Thoracic aorta (tissue), 2 donors: ENCODE measurements around the gene EPN1. TPM values are rescaled to one million over a fixed set of nuclear protein-coding genes. Genes with fewer than 3 reads are reported as not detected.

Experiments used
- ATAC-seq: fragments of 150-250 bp; one replicate; pipeline ENCODE4 v1.8.0; 2017; ENCODE audit warnings: low read depth; ENCODE audit not compliant: insufficient number of reproducible peaks, low FRiP score
- DNase-seq: peaks from one replicate; pipeline ENCODE4 v3.0.0-alpha.2; 2020; ENCODE audit warnings: low spot score
- H3K27ac ChIP-seq, 2 donors: fragments of 200-600 bp; sonication (generic); 1 replicate in 1 of 2; 2 replicates in 1 of 2; pipeline ENCODE4 v1.5.1; 2016; ENCODE audit warnings: mild to moderate bottlenecking in 2 of 2, moderate library complexity in 2 of 2
- H3K27me3 ChIP-seq: fragments of 200-600 bp; sonication (generic); replicated peaks from 2 replicates; pipeline ENCODE4 v1.6.0; 2016; ENCODE audit warnings: mild to moderate bottlenecking; ENCODE audit not compliant: insufficient read depth
- H3K36me3 ChIP-seq: fragments of 200-600 bp; sonication (generic); one replicate; pipeline ENCODE4 v1.5.1; 2016
- H3K4me1 ChIP-seq, 2 donors: fragments of 200-600 bp; sonication (generic); 1 replicate in 1 of 2; 2 replicates in 1 of 2; pipeline versions ENCODE4 v1.5.1 to v1.6.0; 2016; ENCODE audit warnings: low read depth in 2 of 2, mild to moderate bottlenecking in 1 of 2; ENCODE audit not compliant: control insufficient read depth in 1 of 2
- H3K4me3 ChIP-seq: fragments of 200-600 bp; sonication (generic); 2 replicates; pipeline ENCODE4 v1.5.1; 2016; ENCODE audit warnings: mild to moderate bottlenecking
- H3K9me3 ChIP-seq: fragments of 200-600 bp; sonication (generic); 2 replicates; pipeline ENCODE4 v1.5.1; 2016
- CTCF ChIP-seq: fragments of 200-600 bp; sonication (generic); IDR thresholded peaks from one replicate; pipeline ENCODE4 v1.5.1; 2019; ENCODE audit warnings: antibody characterized with exemption
- total RNA-seq, 2 donors: library from RNA; depleted of rRNA; stranded (reverse); fragments of >200 nt; gene quantifications; one replicate each; pipeline versions ENCODE4 v1.1.0 to v1.2.3, GENCODE V29; 2016

EPN1 gene
- total RNA-seq, 2 donors from 2014 or later, result 91.3 to 93.5 TPM

GRCh38 chr19:55640577-55641425 is 34.2 kb upstream of the EPN1 start, which contains the start of gene ZNF580:
Gene ZNF580 (plus strand): TSS chr19:55641002. CDS start chr19:55642509, 1,507 bp downstream.
- Histone ChIP-seq H3K27me3 (no peaks in the 10 kb centered on the region), H3K9me3 (no peaks in the 10 kb centered on the region), H3K4me3 (peak within 1 kb of the TSS; percentile 96), H3K4me1 (peaks cover 62 to 69% of the 10 kb centered on the region in 2 donors), H3K36me3 (peaks cover 10% of the 10 kb centered on the region), H3K27ac (peak within 1 kb of the TSS; percentile 89 to 92)
- peak; percentile 25 for ATAC-seq
- TF ChIP-seq CTCF, result no peak
- DNase-seq, result no peak

DNA sequence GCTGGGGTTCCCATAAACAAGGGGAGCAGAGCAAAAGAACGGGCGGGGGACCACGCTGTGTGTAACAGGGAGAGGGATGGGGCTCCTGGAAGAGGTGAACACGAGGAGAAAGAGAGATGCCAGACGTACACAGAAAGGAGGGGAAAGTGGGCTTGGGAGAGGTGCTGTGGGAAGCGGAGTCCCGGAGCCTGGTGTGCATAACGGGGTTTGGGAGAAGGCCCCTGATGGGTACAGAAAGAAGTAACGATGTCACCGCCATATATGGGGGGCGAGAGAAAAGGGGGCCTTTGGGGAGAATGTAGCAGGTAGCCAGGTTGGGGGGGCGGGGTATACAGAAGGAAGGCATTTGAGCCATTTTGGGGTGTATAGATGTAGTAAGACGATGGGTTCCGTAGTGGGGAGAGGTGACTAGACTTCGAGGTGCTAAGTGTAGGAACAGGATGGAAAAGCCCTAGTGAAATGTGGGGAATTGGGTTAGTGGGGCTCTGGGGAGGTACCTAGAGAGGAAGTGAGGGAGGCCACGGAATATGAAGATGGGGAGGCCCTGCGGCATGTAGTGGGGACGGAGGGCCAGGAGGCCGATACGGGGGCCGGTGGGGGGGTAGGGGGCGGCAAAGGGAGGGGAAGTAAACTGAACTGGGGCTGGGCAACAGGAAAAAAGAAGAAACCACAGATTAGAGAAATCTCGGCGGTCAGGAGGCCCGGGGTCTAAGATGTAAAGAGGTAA is 33.4 kb upstream of the EPN1 start:
- ATAC-seq, result no peak
- Histone ChIP-seq H3K27me3 (no peaks in the 10 kb centered on the region), H3K27ac (peak overlapping the region; percentile 89 to 92), H3K4me3 (peak overlapping the region; percentile 96), H3K36me3 (peaks cover 10% of the 10 kb centered on the region), H3K9me3 (no peaks in the 10 kb centered on the region), H3K4me1 (peaks cover 54 to 61% of the 10 kb centered on the region in 2 donors)
- TF ChIP-seq CTCF, result no peak
- DNase-seq, result no peak

- H3K27ac ChIP-seq, result peak overlapping the region; percentile 89 to 92
- peaks cover 52 to 61% of the 10 kb centered on the region in 2 donors for H3K4me1 ChIP-seq
- no peak for TF ChIP-seq CTCF
- ATAC-seq (no peak), DNase-seq (no peak)
- no peaks in the 10 kb centered on the region for H3K27me3 ChIP-seq
- peak overlapping the region; percentile 96 for H3K4me3 ChIP-seq
- H3K36me3 ChIP-seq, result peaks cover 10% of the 10 kb centered on the region
- no peaks in the 10 kb centered on the region for H3K9me3 ChIP-seq
These were observed 32.6 kb upstream of the EPN1 start for GRCh38 chr19:55642153-55643002.

- Histone ChIP-seq H3K27me3 (no peaks in the 10 kb centered on the region), H3K4me1 (peaks cover 51 to 58% of the 10 kb centered on the region in 2 donors), H3K36me3 (peaks cover 10% of the 10 kb centered on the region), H3K4me3 (peak within 1 kb of the TSS; percentile 96), H3K27ac (peak within 1 kb of the TSS; percentile 89 to 92), H3K9me3 (no peaks in the 10 kb centered on the region)
- ATAC-seq, result no peak
- no peak for TF ChIP-seq CTCF
- no peak for DNase-seq
These were observed 31.8 kb upstream of the EPN1 start, which contains the start of gene ZNF581 for GRCh38 chr19:55643003-55643886. Gene ZNF581 (plus strand): TSS chr19:55643649. CDS start chr19:55644572, 923 bp downstream.
